HUES48 (cell line): ENCODE measurements around the gene LSM14B.

Source experiments
- H3K27ac ChIP-seq: one replicate; pipeline ENCODE4 v1.7.0; 2013; ENCODE audit warnings: low read depth, low read length, inconsistent platforms
- H3K27me3 ChIP-seq: 2 replicates; pipeline ENCODE4 v1.6.1; 2013; ENCODE audit warnings: mild to moderate bottlenecking, low read length; ENCODE audit not compliant: control insufficient read depth, insufficient read depth
- H3K36me3 ChIP-seq: 2 replicates; pipeline ENCODE4 v1.6.1; 2013; ENCODE audit warnings: low read length; ENCODE audit not compliant: control insufficient read depth, insufficient read depth
- H3K4me1 ChIP-seq: 2 replicates; pipeline ENCODE4 v1.6.1; 2013; ENCODE audit warnings: mild to moderate bottlenecking, low read length; ENCODE audit not compliant: control insufficient read depth, insufficient read depth
- H3K4me3 ChIP-seq: 2 replicates; pipeline ENCODE4 v1.5.1; 2013; ENCODE audit warnings: mild to moderate bottlenecking, low read depth, low read length
- H3K9ac ChIP-seq: 2 replicates; pipeline ENCODE4 v1.6.1; 2013; ENCODE audit warnings: mild to moderate bottlenecking, low read depth, low read length, moderate library complexity
- H3K9me3 ChIP-seq: 2 replicates; pipeline ENCODE4 v1.6.1; 2013; ENCODE audit warnings: low read length; ENCODE audit not compliant: control insufficient read depth, insufficient read depth

LSM14B gene

DNA sequence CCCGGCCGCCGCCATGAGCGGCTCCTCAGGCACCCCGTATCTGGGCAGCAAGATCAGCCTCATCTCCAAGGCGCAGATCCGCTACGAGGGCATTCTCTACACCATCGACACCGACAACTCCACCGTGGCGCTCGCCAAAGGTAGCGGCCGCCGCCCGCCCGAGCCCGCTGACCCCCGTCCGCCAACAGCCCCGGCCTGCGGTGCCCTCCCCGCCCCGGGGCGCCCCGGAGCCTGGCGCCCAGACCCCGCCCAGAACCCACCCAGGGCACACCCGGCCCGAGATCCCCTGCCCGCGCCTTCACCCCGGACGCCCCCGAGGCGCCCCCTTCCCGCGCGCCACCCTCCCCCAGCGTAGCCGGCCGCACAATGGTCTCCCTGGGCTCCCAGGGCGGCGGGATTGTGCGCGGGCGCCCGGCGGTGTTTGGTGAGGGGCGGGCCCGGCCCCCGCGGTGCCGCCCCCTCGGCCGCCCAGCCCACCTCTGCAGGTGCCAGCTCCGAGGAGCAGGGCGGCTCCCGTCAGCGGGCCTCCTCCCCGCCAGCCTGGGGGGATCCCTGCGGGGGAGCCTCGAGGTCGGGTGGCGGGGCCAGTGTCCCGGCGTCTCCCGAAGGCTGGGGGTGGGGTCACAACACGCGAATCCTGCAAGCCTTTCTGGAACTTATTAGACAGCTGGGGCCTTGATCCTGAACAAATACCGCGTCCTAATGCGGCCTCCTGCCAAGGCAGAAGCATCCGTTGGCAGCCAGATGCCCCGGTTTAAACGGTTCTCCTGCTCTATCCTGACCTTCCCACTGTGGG is 577 bp downstream of the LSM14B start:
- Histone ChIP-seq H3K4me1 (no peaks in the 10 kb centered on the region; the same call in 1 of the 2 replicates), H3K4me3 (peak overlapping the region; percentile 80), H3K27ac (peak overlapping the region; percentile 78), H3K9me3 (no peaks in the 10 kb centered on the region), H3K36me3 (peaks cover 40% of the 10 kb centered on the region), H3K27me3 (no peaks in the 10 kb centered on the region), H3K9ac (peak overlapping the region; percentile 64; the same call in 1 of the 2 replicates)

GRCh38 chr20:62123450-62124118 is 1.3 kb downstream of the LSM14B start:
- no peaks in the 10 kb centered on the region for H3K27me3 ChIP-seq
- peaks cover 47% of the 10 kb centered on the region for H3K36me3 ChIP-seq
- no peak overlapping the region for H3K9ac ChIP-seq
- no peak overlapping the region for H3K27ac ChIP-seq
- H3K4me1 ChIP-seq = no peaks in the 10 kb centered on the region; the same call in 1 of the 2 replicates
- peak overlapping the region; percentile 80 for H3K4me3 ChIP-seq
- H3K9me3 ChIP-seq = no peaks in the 10 kb centered on the region

DNA sequence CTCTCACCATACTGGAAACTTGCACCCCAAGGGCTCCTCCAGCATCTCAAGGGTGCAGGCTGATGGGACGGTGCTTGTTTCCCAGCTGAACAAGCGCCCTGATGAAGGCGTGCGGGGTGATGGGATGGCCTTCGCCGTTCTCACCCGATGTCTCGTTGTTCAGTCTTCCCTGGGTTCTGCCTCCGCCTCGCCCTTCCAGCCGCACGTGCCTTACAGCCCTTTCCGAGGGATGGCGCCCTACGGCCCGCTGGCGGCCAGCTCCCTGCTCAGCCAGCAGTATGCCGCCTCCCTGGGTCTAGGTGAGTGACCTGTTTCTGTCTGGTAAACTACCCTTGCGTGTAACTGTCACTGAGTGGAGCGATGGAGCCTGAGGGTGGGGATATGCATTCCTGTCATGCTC is 3.9 kb downstream of the LSM14B start:
- no peaks in the 10 kb centered on the region for H3K9me3 ChIP-seq
- H3K36me3 ChIP-seq = peaks cover 73% of the 10 kb centered on the region
- H3K27ac ChIP-seq = no peak overlapping the region
- H3K4me1 ChIP-seq = no peaks in the 10 kb centered on the region
- H3K4me3 ChIP-seq = no peak overlapping the region
- H3K9ac ChIP-seq = no peak overlapping the region
- no peaks in the 10 kb centered on the region for H3K27me3 ChIP-seq

DNA sequence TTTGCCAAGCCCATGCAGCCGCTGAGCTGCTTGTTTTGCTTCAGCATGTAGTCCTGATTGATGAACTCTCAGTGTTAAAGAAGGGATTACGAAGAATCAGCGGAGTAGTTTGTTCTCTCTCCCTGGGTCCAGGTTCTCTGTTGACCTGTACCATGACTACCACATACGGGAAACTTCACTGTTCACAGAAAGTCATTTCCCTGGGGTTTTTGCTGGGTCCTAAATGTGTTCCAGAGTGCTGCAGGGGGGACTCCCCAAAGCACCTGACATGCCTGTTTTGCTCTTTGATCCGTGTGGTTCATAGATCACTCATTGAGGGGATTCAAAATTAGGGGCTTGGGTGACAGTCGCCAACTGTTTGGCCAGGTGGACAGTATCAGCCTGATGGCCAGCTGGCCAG is 5.5 kb downstream of the LSM14B start:
- H3K4me1 ChIP-seq = no peaks in the 10 kb centered on the region
- no peaks in the 10 kb centered on the region for H3K9me3 ChIP-seq
- H3K27ac ChIP-seq = no peak overlapping the region
- no peaks in the 10 kb centered on the region for H3K27me3 ChIP-seq
- H3K36me3 ChIP-seq = peaks cover 89% of the 10 kb centered on the region
- no peak overlapping the region for H3K9ac ChIP-seq
- H3K4me3 ChIP-seq = no peak overlapping the region

DNA sequence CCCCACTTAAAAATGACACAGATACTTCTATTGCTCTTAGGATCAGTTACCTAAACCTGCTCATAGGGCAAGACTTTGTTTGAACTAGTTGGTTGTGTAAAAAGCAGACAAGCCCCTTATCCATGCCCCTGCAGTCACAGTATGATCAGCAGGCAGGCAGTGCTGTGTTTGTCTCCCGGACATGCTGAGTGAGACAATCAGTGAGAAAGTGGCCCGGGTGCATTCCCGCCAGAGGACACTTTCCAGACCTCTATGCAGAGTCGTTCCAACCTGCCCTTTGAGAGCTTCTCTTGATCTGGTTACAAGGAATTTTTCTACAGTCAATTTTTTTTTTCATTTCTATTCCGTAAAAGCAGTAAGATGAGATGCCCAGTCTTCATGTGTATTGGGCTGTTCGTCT is 6.2 kb downstream of the LSM14B start:
- no peaks in the 10 kb centered on the region for H3K27me3 ChIP-seq
- no peaks in the 10 kb centered on the region for H3K9me3 ChIP-seq
- H3K27ac ChIP-seq = no peak overlapping the region
- H3K9ac ChIP-seq = no peak overlapping the region
- H3K4me3 ChIP-seq = no peak overlapping the region
- no peaks in the 10 kb centered on the region for H3K4me1 ChIP-seq
- peaks cover 96% of the 10 kb centered on the region for H3K36me3 ChIP-seq

DNA sequence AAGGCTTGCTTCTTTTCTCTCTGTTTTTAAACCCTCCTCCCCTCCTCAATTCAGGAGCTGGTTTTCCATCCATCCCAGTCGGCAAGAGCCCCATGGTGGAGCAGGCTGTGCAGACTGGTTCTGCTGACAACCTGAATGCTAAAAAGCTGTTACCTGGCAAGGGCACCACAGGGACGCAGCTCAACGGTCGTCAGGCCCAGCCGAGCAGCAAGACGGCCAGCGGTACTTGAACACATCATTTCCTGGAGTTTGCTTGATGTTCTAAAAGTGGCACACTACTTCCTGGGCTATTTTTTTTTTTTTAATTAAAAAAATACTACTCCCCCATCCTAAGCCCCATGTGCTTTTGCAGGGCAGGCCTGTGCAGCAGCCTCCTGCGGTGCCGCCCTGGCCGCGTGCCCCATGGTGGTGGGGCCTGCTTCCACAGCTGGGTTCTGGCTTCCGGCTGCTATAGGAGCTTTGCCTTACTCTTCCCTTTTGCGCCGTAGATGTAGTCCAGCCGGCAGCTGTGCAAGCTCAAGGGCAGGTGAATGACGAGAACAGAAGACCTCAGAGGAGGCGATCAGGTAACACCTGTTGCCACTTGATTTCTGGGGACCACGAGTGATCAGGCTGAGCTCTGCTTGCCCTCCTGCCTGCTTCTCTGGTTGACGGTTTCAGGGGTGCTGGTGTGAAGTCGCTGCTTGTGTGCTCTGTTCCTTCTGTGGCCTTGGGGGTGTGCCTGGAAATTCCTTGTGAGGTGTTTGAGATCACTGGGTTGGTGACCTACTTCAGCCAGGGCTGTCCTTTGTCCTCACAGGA is 7.7 kb downstream of the LSM14B start:
- Histone ChIP-seq H3K4me1 (no peaks in the 10 kb centered on the region), H3K27me3 (no peaks in the 10 kb centered on the region), H3K36me3 (peaks cover 99% of the 10 kb centered on the region), H3K9ac (no peak overlapping the region), H3K4me3 (no peak overlapping the region), H3K27ac (no peak overlapping the region), H3K9me3 (no peaks in the 10 kb centered on the region)

- Histone ChIP-seq H3K36me3 (peaks cover 99% of the 10 kb centered on the region), H3K4me3 (no peak overlapping the region), H3K27ac (no peak overlapping the region), H3K9ac (no peak overlapping the region), H3K4me1 (no peaks in the 10 kb centered on the region), H3K27me3 (no peaks in the 10 kb centered on the region), H3K9me3 (no peaks in the 10 kb centered on the region)
Measured at GRCh38 chr20:62131560-62132320, 9.5 kb downstream of the LSM14B start.

DNA sequence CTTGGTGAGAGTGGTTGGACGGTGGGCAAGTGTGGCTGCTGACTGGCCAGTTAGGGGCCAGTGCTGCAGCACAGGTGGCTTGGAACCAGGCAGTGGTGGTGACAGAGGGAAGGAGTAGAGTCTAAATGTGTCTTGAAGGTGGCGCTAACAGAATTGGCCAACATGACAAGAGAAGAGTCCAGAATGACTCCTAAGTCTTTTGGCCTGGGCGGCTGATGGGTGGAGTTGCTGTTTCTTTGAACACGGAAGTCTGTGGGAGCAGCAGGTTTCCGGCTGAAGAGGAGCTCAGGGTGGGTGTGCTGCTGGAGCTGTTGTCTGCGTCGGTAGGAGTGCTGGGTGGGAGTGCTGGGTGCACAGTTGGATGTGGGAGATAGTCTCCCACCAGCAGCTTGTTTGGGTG is 10.1 kb downstream of the LSM14B start:
- Histone ChIP-seq H3K36me3 (peaks cover 98% of the 10 kb centered on the region), H3K9me3 (no peaks in the 10 kb centered on the region), H3K4me3 (no peak overlapping the region), H3K9ac (no peak overlapping the region), H3K4me1 (no peaks in the 10 kb centered on the region), H3K27ac (no peak overlapping the region), H3K27me3 (no peaks in the 10 kb centered on the region)

GRCh38 chr20:62133051-62133845 is 11.0 kb downstream of the LSM14B start:
- Histone ChIP-seq H3K36me3 (peaks cover 98% of the 10 kb centered on the region), H3K9me3 (no peaks in the 10 kb centered on the region), H3K27ac (no peak overlapping the region), H3K4me1 (no peaks in the 10 kb centered on the region), H3K27me3 (no peaks in the 10 kb centered on the region), H3K4me3 (no peak overlapping the region), H3K9ac (no peak overlapping the region)

DNA sequence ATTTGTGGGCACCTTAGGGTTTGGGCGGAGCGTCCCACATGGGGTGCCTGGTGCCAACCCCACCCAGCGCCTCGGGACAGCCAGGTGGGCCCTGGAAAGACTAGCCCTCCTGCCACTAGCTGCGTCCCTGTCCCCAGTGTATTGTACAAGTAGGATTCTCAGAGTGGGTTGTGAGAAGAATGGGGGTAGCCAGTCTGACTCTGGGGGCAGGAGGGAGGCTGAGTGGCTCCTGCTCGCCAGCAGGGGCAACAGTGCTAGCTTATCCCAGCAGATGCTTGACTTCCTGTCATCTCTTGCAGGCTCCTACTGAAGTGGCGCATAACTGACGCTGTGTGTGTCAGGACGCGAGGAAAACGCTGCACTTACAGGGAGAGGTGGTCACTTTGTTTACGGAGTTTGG is 11.6 kb downstream of the LSM14B start:
- Histone ChIP-seq H3K4me3 (no peak overlapping the region), H3K27ac (no peak overlapping the region), H3K36me3 (peaks cover 98% of the 10 kb centered on the region), H3K4me1 (no peaks in the 10 kb centered on the region), H3K9ac (no peak overlapping the region), H3K9me3 (no peaks in the 10 kb centered on the region), H3K27me3 (no peaks in the 10 kb centered on the region)
